ENCODE data around the gene NCAM1.

DNA sequence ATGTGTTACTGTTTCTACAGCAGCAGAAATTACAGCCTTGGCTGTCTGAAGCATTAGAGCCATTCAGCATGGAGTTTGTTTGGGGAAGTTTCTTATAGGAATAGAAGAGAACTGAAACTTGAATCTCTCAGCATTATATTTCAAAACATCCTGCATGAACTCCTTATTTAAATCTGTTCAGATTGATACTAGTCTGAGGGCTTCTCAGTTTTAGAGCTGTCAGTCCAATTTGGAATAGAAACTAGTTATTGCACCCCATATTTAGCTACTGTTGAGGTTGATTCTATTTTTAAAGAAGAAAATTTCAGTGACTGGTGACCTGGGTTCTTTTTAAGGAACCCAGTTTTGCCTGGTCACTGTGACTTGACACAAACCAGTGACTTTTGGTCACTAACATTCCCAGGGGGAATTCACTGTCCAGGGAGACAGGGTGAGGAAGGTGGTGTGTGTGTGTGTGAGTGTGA lies 227.2 kb downstream of the NCAM1 start:
- TF ChIP-seq, protein P1, sequence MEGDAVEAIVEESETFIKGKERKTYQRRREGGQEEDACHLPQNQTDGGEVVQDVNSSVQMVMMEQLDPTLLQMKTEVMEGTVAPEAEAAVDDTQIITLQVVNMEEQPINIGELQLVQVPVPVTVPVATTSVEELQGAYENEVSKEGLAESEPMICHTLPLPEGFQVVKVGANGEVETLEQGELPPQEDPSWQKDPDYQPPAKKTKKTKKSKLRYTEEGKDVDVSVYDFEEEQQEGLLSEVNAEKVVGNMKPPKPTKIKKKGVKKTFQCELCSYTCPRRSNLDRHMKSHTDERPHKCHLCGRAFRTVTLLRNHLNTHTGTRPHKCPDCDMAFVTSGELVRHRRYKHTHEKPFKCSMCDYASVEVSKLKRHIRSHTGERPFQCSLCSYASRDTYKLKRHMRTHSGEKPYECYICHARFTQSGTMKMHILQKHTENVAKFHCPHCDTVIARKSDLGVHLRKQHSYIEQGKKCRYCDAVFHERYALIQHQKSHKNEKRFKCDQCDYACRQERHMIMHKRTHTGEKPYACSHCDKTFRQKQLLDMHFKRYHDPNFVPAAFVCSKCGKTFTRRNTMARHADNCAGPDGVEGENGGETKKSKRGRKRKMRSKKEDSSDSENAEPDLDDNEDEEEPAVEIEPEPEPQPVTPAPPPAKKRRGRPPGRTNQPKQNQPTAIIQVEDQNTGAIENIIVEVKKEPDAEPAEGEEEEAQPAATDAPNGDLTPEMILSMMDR (IDR thresholded peaks at IDR 0.05) = no peak
- no peak for TF ChIP-seq POLR2A (IDR thresholded peaks at IDR 0.05)

Data from right lobe of liver (tissue), 4 donors.